Thyroid gland (tissue), 4 donors: ENCODE results near the gene ABI3BP.

Experiments used
- POLR2A ChIP-seq, 2 donors: fragments of 450-650 bp; IDR thresholded peaks; one replicate each; pipeline ENCODE4 v1.6.1; 2017; ENCODE audit warnings: antibody characterized with exemption in 2 of 2, mild to moderate bottlenecking in 2 of 2, moderate library complexity in 1 of 2
- TF ChIP-seq, protein P1 (sequence below), 6 experiments: fragments of 200-600 bp in 3 of 6; fragments of 450-650 bp in 3 of 6; sonication (generic) in 3 of 6; IDR thresholded peaks; one replicate each; pipeline ENCODE4 v1.5.1; 2016 to 2019; ENCODE audit warnings: antibody characterized with exemption in 6 of 6, mild to moderate bottlenecking in 2 of 6, inconsistent platforms in 1 of 6, moderate library complexity in 1 of 6

GRCh38 chr3:100760377-100760776 lies 232.8 kb downstream of the ABI3BP start:
- TF ChIP-seq, protein P1, sequence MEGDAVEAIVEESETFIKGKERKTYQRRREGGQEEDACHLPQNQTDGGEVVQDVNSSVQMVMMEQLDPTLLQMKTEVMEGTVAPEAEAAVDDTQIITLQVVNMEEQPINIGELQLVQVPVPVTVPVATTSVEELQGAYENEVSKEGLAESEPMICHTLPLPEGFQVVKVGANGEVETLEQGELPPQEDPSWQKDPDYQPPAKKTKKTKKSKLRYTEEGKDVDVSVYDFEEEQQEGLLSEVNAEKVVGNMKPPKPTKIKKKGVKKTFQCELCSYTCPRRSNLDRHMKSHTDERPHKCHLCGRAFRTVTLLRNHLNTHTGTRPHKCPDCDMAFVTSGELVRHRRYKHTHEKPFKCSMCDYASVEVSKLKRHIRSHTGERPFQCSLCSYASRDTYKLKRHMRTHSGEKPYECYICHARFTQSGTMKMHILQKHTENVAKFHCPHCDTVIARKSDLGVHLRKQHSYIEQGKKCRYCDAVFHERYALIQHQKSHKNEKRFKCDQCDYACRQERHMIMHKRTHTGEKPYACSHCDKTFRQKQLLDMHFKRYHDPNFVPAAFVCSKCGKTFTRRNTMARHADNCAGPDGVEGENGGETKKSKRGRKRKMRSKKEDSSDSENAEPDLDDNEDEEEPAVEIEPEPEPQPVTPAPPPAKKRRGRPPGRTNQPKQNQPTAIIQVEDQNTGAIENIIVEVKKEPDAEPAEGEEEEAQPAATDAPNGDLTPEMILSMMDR (IDR thresholded peaks at IDR 0.05), result no peak
- TF ChIP-seq POLR2A (IDR thresholded peaks at IDR 0.05), result no peak
